ENCODE data around the gene UGT3A2. TPM values are rescaled to one million over a fixed set of nuclear protein-coding genes. Genes with fewer than 3 reads are reported as not detected.
A peak's percentile ranks its signal among the peaks of the same experiment; 100 is the strongest.

Gene UGT3A2
- total and polyA plus RNA-seq, 2 of the 4 experiments (the other 2 are of a cell fraction) = not detected

GRCh38 chr5:36047384-36048160, 19.1 kb downstream of the UGT3A2 start:
- Histone ChIP-seq H4K91ac (ENCODE audit: insufficient read depth, low read depth, low read length) (no peak overlapping the region), H2BK5ac (ENCODE audit: low read depth, low read length, poor library complexity, severe bottlenecking) (no peak overlapping the region), H3K4me3 (ENCODE audit: insufficient read depth, low read depth, low read length) (no peak overlapping the region), H3K18ac (ENCODE audit: low read depth, low read length) (no peak overlapping the region), H3K36me3 (ENCODE audit: control insufficient read depth, insufficient read depth, low read length) (no peaks in the 10 kb centered on the region), H2BK20ac (ENCODE audit: low read depth, low read length) (no peak overlapping the region), H3K27me3 (ENCODE audit: control insufficient read depth, insufficient read depth, low read length) (no peaks in the 10 kb centered on the region), H2AK9ac (replicated peaks; ENCODE audit: low read depth, low read length, poor library complexity) (no peak overlapping the region), H3K27ac (ENCODE audit: insufficient read depth, low read length) (no peak overlapping the region), H4K5ac (ENCODE audit: low read depth, low read length) (no peak overlapping the region), H3K79me1 (ENCODE audit: low read depth in 1 of 2, low read length in 2 of 2) (no peaks in the 10 kb centered on the region), H2AFZ (replicated peaks; ENCODE audit: low read length, poor library complexity) (no peak overlapping the region), H3K14ac (replicated peaks; ENCODE audit: low read depth, low read length) (no peak overlapping the region), H3K4me2 (ENCODE audit: low read depth, low read length) (no peak overlapping the region), H2BK120ac (ENCODE audit: low read depth, low read length) (no peak overlapping the region), H3K9ac (ENCODE audit: low read depth, low read length) (no peak overlapping the region), H3K4me1 (ENCODE audit: control insufficient read depth, insufficient read depth, low read length) (no peaks in the 10 kb centered on the region), H3K23ac (ENCODE audit: low read depth, low read length) (no peak overlapping the region), H3K56ac (ENCODE audit: extremely low read depth, insufficient read depth, low read length) (no peak overlapping the region), H2BK15ac (ENCODE audit: low read depth, low read length) (no peak overlapping the region), H2AK5ac (ENCODE audit: low read depth, low read length) (no peak overlapping the region), H4K8ac (ENCODE audit: low read depth in 2 of 2, low read length in 2 of 2) (no peak overlapping the region), H3K4ac (ENCODE audit: low read depth, low read length) (no peak overlapping the region), H3K9me1 (ENCODE audit: insufficient read depth, low read length) (no peaks in the 10 kb centered on the region), H4K20me1 (ENCODE audit: insufficient read depth, low read length) (no peaks in the 10 kb centered on the region), H3K9me3 (ENCODE audit: control insufficient read depth, insufficient read depth, low read length) (no peaks in the 10 kb centered on the region)
- CTCF ChIA-PET = no interaction called here
- no CpG with 5 or more reads among the region's 3 CpGs for WGBS, 2 experiments (ENCODE audit: extremely low coverage in 2 of 2, insufficient read length in 1 of 2)
- TF ChIP-seq NFE2L2 (IDR thresholded peaks at IDR 0.05; ENCODE audit: low read depth, low read length) (no peak), MAFK (IDR thresholded peaks at IDR 0.05; ENCODE audit: low read depth, low read length) (peak; percentile 85)
- intact Hi-C loops (cut with micrococcal nuclease) (no loop called here), in situ Hi-C loops (cut with MboI; ENCODE audit: low sequenced_read_pairs) (no loop called here), dilution Hi-C loops (cut with HindIII; ENCODE audit: low sequenced_read_pairs, unreplicated experiment) (no loop called here)
- ATAC-seq (ENCODE audit: low read depth) = no peak
- BruUV-seq (replicated peaks) = no TSS peak
- POLR2A ChIA-PET (ENCODE audit: unreplicated experiment) = no interaction called here
- DNase-seq = no peak
